GM12891 (cell line): Measurements from ENCODE around the gene CDC20B.

Experiments used
- POLR2A ChIP-seq: IDR thresholded peaks from 2 replicates; pipeline ENCODE4 v1.6.1; 2011; ENCODE audit warnings: low read depth, low read length, control low read depth
- POLR2AphosphoS5 ChIP-seq: IDR thresholded peaks from 2 replicates; pipeline ENCODE4 v1.6.1; 2011; ENCODE audit warnings: low read depth, low read length, control low read depth
- SPI1 ChIP-seq: IDR thresholded peaks from 2 replicates; pipeline ENCODE4 v1.6.1; 2011; ENCODE audit warnings: low read depth, low read length, control low read depth
- TAF1 ChIP-seq: IDR thresholded peaks from 2 replicates; pipeline ENCODE4 v1.6.1; 2011; ENCODE audit warnings: low read depth, low read length, control low read depth

DNA sequence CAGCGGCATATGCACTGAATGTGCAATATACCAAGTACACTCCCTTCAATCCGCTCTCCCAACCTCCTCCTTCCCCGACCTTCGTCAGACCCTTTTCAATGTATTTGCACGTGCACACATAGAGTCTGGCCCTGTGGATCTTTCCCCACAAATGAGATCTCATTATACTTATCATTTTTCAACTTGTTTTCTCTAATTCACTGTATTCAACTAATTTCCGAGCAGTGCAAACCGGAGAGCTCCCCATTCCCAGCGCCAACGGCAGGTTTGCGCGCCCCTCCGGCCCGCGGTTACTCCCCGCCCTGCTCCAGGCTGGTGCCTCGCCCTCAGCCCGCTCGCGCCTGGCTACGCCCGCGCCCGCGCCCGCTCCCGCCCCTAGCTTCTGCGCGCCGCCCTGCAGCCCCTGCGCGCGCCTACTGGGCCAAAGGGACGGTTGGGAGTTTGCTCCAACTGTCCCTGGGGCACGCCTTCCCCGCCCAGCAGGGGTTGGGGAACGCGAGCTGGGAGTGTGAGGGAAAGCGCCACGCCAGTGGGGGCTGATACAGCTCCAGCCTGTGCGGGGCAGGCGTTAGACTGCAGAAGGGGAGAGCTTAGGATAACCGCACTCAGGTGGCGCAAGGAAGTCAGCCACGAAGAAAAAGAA is 3.3 kb upstream of the CDC20B start:
- TF ChIP-seq POLR2A (no peak), POLR2AphosphoS5 (no peak), TAF1 (no peak), SPI1 (no peak)
